Measurements from ENCODE around the gene SSH3. TPM values are rescaled to one million over a fixed set of nuclear protein-coding genes. Genes with fewer than 3 reads are reported as not detected.

Gene SSH3
- total RNA-seq, 4 donors from 2014 or later = 7.7 to 48.8 (median 19.1) TPM

- intact Hi-C loops (cut with DNase I; ENCODE audit: low total_unique reads) = no loop called here
- TF ChIP-seq POLR2A (IDR thresholded peaks at IDR 0.05) = no peak
- TF ChIP-seq CTCF (IDR thresholded peaks at IDR 0.05) = no peak
- H3K27ac ChIP-seq = no peak overlapping the region
- no peak overlapping the region for H3K4me3 ChIP-seq
- H3K4me1 ChIP-seq = peaks cover 7 to 10% of the 10 kb centered on the region in 2 donors
- H3K9me3 ChIP-seq = no peaks in the 10 kb centered on the region
- no peaks in the 10 kb centered on the region for H3K36me3 ChIP-seq
- H3K27me3 ChIP-seq = no peaks in the 10 kb centered on the region
- no peak for DNase-seq
Observed at GRCh38 chr11:67291481-67292381, 11.6 kb upstream of the SSH3 start.

- peaks cover 4 to 6% of the 10 kb centered on the region in 2 donors for H3K4me1 ChIP-seq
- H3K4me3 ChIP-seq = no peak overlapping the region
- no peaks in the 10 kb centered on the region for H3K9me3 ChIP-seq
- intact Hi-C loops (cut with DNase I; ENCODE audit: low total_unique reads) = no loop called here
- H3K27me3 ChIP-seq = no peaks in the 10 kb centered on the region
- no peak for TF ChIP-seq CTCF (IDR thresholded peaks at IDR 0.05)
- no peak for TF ChIP-seq POLR2A (IDR thresholded peaks at IDR 0.05)
- no peaks in the 10 kb centered on the region for H3K36me3 ChIP-seq
- DNase-seq = no peak
- no peak overlapping the region for H3K27ac ChIP-seq
Observed at GRCh38 chr11:67292671-67293070, 10.7 kb upstream of the SSH3 start.

- Histone ChIP-seq H3K36me3 (no peaks in the 10 kb centered on the region), H3K4me3 (no peak overlapping the region), H3K9me3 (no peaks in the 10 kb centered on the region), H3K4me1 (peaks cover under 1 to 2% of the 10 kb centered on the region in 2 donors), H3K27me3 (no peaks in the 10 kb centered on the region), H3K27ac (no peak overlapping the region)
- intact Hi-C loops (cut with DNase I; ENCODE audit: low total_unique reads) = no loop called here
- DNase-seq = no peak
- no peak for TF ChIP-seq CTCF (IDR thresholded peaks at IDR 0.05)
- TF ChIP-seq POLR2A (IDR thresholded peaks at IDR 0.05) = no peak
Observed at GRCh38 chr11:67293090-67293489, 10.2 kb upstream of the SSH3 start.

GRCh38 chr11:67295846-67296245 lies 7.5 kb upstream of the SSH3 start:
- Histone ChIP-seq H3K4me3 (no peak overlapping the region), H3K9me3 (no peaks in the 10 kb centered on the region), H3K27ac (no peak overlapping the region), H3K36me3 (no peaks in the 10 kb centered on the region), H3K4me1 (no peaks in the 10 kb centered on the region), H3K27me3 (no peaks in the 10 kb centered on the region)
- TF ChIP-seq CTCF (IDR thresholded peaks at IDR 0.05) (no peak), POLR2A (IDR thresholded peaks at IDR 0.05) (no peak)
- DNase-seq = no peak
- intact Hi-C loops (cut with DNase I; ENCODE audit: low total_unique reads) = no loop called here

- Histone ChIP-seq H3K36me3 (no peaks in the 10 kb centered on the region), H3K9me3 (no peaks in the 10 kb centered on the region), H3K27me3 (no peaks in the 10 kb centered on the region), H3K4me3 (no peak overlapping the region), H3K4me1 (no peaks in the 10 kb centered on the region), H3K27ac (no peak overlapping the region)
- TF ChIP-seq CTCF (IDR thresholded peaks at IDR 0.05) (no peak), POLR2A (IDR thresholded peaks at IDR 0.05) (no peak)
- intact Hi-C loops (cut with DNase I; ENCODE audit: low total_unique reads) = no loop called here
- no peak for DNase-seq
Observed at GRCh38 chr11:67298786-67299185, 4.5 kb upstream of the SSH3 start.
